Nephron progenitor cell (in vitro differentiated cells): ENCODE data around the gene DIPK2B.

ENCODE experiments used
- DNase-seq: peaks from one replicate; pipeline ENCODE4 v3.0.0; 2021
- H3K27ac Mint-ChIP-seq: 2 replicates; pipeline ENCODE4 v1.8.0; 2021; ENCODE audit warnings: mild to moderate bottlenecking, moderate library complexity, mixed read lengths
- H3K27me3 Mint-ChIP-seq: 2 replicates; pipeline ENCODE4 v1.8.0; 2021; ENCODE audit warnings: mild to moderate bottlenecking, low read depth, mixed read lengths; ENCODE audit not compliant: poor library complexity
- H3K36me3 Mint-ChIP-seq: 2 replicates; pipeline ENCODE4 v1.8.0; 2021; ENCODE audit warnings: low read depth, mixed read lengths
- H3K4me1 Mint-ChIP-seq: 2 replicates; pipeline ENCODE4 v1.8.0; 2021; ENCODE audit warnings: mixed read lengths
- H3K4me3 Mint-ChIP-seq: 2 replicates; pipeline ENCODE4 v1.8.0; 2021; ENCODE audit warnings: mild to moderate bottlenecking, moderate library complexity, mixed read lengths
- H3K9me3 Mint-ChIP-seq: 2 replicates; pipeline ENCODE4 v1.8.0; 2021; ENCODE audit warnings: mild to moderate bottlenecking, moderate library complexity, mixed read lengths
- CTCF ChIP-seq: fragments of 200-600 bp; sonication (generic); IDR thresholded peaks from 2 replicates; pipeline ENCODE4 v1.5.0; 2021; ENCODE audit warnings: antibody characterized with exemption

The DIPK2B gene

GRCh38 chrX:45154462-45154861 is 46.2 kb downstream of the DIPK2B start:
- Mint-ChIP-seq H3K27me3 (peaks cover 3% of the 10 kb centered on the region), H3K27ac (no peak overlapping the region), H3K4me3 (no peak overlapping the region), H3K9me3 (peaks cover 61% of the 10 kb centered on the region), H3K36me3 (no peaks in the 10 kb centered on the region), H3K4me1 (no peaks in the 10 kb centered on the region)
- DNase-seq: no peak
- TF ChIP-seq CTCF: no peak

GRCh38 chrX:45154033-45154360 is 46.7 kb downstream of the DIPK2B start:
- no peak for DNase-seq
- no peaks in the 10 kb centered on the region for H3K36me3 Mint-ChIP-seq
- no peak overlapping the region for H3K4me3 Mint-ChIP-seq
- no peak for TF ChIP-seq CTCF
- peaks cover 56% of the 10 kb centered on the region for H3K9me3 Mint-ChIP-seq
- H3K27ac Mint-ChIP-seq: no peak overlapping the region
- no peaks in the 10 kb centered on the region for H3K4me1 Mint-ChIP-seq
- peaks cover 6% of the 10 kb centered on the region for H3K27me3 Mint-ChIP-seq
